HG03378 (cell line): ENCODE results near the gene RFTN1.

Experiments
- ATAC-seq: cut with Tn5 transposase; IDR thresholded peaks from one replicate; pipeline ENCODE4 v1.9.1; 2021; ENCODE audit warnings: mild to moderate bottlenecking, moderate library complexity; ENCODE audit not compliant: unreplicated experiment

Gene RFTN1

GRCh38 chr3:16439848-16440708 is 73.4 kb downstream of the RFTN1 start:
- ATAC-seq = no peak

GRCh38 chr3:16439163-16439847 is 74.2 kb downstream of the RFTN1 start:
- no peak for ATAC-seq

- ATAC-seq = no peak
These were observed 75.9 kb downstream of the RFTN1 start for GRCh38 chr3:16437640-16438039.

- peak; percentile 60 for ATAC-seq
These were observed 79.8 kb downstream of the RFTN1 start for GRCh38 chr3:16433701-16434151.

GRCh38 chr3:16432714-16433113 is 80.8 kb downstream of the RFTN1 start:
- peak; percentile 19 for ATAC-seq

- peak; percentile 67 for ATAC-seq
These were observed 82.5 kb downstream of the RFTN1 start for GRCh38 chr3:16430717-16431630.

GRCh38 chr3:16429086-16429485 is 84.4 kb downstream of the RFTN1 start:
- ATAC-seq = no peak

- no peak for ATAC-seq
These were observed 84.9 kb downstream of the RFTN1 start for GRCh38 chr3:16428612-16429011.

GRCh38 chr3:16427103-16427965 is 86.2 kb downstream of the RFTN1 start:
- ATAC-seq = no peak

GRCh38 chr3:16426665-16427064 is 86.8 kb downstream of the RFTN1 start:
- ATAC-seq = no peak

- no peak for ATAC-seq
These were observed 87.5 kb downstream of the RFTN1 start for GRCh38 chr3:16426029-16426400.

GRCh38 chr3:16425398-16426028 is 88.0 kb downstream of the RFTN1 start:
- ATAC-seq = no peak

- ATAC-seq = peak; percentile 69
These were observed 89.4 kb downstream of the RFTN1 start for GRCh38 chr3:16423947-16424673.

- ATAC-seq = no peak
These were observed 90.2 kb downstream of the RFTN1 start for GRCh38 chr3:16423298-16423697.

GRCh38 chr3:16419640-16420241 is 93.8 kb downstream of the RFTN1 start:
- ATAC-seq = no peak

GRCh38 chr3:16417945-16418739 is 95.4 kb downstream of the RFTN1 start:
- no peak for ATAC-seq

- no peak for ATAC-seq
These were observed 97.5 kb downstream of the RFTN1 start for GRCh38 chr3:16415911-16416476.

GRCh38 chr3:16413321-16413720 is 100.2 kb downstream of the RFTN1 start:
- no peak for ATAC-seq
